GM12872 (cell line): Measurements from ENCODE around the gene AVPR2.

Source experiments
- TF ChIP-seq, protein P1 (sequence below): IDR thresholded peaks from 3 replicates; pipeline ENCODE4 v1.5.1; 2011; ENCODE audit warnings: low read depth, mild to moderate bottlenecking, low read length, moderate library complexity; ENCODE audit not compliant: insufficient read depth

Gene AVPR2

DNA sequence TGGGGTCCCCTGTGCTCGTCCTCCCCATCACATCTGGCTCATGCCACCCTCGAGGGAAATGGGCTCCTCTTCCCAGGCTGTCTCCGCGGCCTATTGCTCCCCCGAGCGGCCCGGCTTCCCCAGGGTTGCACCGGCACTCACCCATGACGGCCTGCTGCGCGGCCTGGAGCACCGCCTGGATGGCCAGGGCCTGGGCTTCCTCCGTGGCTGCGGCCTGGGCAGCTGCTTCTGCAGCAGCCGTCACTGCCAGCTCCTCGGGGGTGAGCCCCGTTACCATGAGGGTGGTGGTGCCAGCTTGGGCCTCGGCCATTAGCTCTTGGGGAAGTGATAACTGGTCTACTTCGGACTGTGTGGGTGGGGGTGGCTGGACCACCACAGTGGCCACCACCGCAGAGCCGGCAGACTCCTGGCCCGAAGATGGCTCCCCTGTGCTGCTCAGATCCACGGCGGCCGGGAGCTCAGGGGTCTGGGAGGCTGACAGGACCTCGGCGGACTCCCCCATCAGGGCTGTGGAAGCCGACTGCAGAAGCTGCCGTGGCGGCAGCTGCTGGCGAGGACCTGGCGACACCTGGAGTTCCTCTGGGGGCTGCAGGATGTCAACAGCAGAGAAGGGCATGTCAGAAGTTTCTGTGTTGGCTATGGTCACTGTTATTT is 48.0 kb downstream of the AVPR2 start:
- TF ChIP-seq, protein P1, sequence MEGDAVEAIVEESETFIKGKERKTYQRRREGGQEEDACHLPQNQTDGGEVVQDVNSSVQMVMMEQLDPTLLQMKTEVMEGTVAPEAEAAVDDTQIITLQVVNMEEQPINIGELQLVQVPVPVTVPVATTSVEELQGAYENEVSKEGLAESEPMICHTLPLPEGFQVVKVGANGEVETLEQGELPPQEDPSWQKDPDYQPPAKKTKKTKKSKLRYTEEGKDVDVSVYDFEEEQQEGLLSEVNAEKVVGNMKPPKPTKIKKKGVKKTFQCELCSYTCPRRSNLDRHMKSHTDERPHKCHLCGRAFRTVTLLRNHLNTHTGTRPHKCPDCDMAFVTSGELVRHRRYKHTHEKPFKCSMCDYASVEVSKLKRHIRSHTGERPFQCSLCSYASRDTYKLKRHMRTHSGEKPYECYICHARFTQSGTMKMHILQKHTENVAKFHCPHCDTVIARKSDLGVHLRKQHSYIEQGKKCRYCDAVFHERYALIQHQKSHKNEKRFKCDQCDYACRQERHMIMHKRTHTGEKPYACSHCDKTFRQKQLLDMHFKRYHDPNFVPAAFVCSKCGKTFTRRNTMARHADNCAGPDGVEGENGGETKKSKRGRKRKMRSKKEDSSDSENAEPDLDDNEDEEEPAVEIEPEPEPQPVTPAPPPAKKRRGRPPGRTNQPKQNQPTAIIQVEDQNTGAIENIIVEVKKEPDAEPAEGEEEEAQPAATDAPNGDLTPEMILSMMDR = no peak

DNA sequence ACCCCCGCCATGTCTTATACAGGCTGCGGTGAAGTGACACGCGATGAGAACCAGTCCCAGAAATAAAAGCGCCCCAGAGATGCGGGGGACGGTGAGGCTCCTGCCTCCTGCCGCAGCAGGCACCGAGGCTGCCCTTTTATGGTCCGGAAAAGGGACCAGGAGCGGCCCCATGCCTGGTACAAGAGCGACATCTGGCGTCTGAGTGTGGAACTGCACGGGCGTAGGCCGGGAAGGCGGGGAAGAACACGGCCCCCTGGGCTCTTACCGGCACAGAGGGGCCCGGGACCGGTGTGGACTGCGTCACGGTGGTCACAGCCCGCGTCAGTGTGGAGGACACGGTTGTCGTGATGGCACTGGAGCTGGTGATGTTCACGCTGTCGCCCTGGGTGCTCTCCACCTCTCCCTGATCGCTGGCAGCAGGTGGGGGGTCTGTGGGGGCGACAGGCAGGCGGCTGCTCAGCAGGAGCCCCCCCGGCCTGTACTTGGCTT is 48.9 kb downstream of the AVPR2 start:
- TF ChIP-seq, protein P1 = peak; percentile 89

DNA sequence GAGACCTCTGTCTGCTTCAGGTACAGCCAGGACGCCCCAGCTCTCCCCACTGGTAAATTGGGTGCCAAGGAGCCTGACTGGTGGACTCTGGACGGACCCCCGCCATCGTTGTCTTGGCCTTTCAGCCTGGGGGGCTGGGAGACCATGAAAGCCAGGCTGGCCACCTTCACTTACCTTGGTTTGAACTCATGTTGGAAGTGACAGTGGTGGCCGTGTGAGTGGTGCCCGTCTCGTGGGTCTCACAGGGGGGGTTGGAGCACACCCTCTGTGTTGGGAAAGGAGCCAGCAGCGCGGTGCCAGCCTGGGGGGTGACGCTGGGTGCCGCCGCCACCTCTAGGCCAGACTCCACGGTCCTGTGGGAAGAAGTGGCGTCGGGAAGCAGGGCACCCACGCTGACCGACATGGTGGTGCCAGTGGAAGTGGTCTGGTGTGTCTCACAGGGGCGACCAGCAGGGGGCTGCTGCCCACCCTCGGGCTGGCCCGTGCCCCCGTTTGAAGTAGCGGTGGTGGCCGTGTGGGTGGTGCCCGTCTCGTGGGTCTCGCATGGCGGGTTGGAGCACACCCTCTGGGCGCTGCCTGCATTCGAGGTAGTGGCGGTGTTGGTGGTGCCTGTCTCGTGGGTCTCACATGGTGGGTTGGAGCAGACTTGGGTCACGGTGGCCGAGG is 49.6 kb downstream of the AVPR2 start:
- TF ChIP-seq, protein P1 = 0 out of 3 replicates have a peak, but pooled peaks have one; percentile 30

DNA sequence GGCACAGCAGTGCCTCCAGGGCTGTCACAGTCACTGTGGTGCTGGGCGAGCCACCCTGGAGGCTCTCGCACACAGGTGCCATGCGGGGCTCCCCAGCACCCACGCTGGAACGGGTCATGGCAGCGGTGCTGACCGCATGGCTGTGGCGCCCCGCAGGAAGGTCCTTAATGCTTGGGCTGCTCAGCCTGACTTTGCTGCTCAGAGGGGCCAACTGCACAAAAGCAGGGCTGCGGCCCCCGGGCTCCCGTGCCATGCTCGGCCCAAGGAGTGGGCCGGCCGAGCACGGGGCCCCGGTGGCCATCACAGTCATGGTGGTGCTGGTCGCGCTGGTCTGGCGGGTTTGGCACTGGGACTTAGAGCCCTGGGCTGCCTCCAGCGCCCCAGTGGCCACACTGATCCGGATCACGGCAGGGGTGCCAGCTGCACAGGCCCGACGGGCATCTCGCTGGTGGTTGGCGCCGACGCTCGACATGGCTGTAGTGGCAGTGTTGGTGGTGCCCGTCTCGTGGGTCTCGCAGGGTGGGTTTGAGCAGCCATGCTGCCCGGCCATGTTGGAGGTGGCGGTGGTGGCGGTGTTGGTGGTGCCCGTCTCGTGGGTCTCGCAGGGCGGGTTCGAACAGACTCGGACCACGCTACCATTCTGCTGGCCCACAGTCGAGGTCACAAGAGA is 50.2 kb downstream of the AVPR2 start:
- TF ChIP-seq, protein P1 = no peak

DNA sequence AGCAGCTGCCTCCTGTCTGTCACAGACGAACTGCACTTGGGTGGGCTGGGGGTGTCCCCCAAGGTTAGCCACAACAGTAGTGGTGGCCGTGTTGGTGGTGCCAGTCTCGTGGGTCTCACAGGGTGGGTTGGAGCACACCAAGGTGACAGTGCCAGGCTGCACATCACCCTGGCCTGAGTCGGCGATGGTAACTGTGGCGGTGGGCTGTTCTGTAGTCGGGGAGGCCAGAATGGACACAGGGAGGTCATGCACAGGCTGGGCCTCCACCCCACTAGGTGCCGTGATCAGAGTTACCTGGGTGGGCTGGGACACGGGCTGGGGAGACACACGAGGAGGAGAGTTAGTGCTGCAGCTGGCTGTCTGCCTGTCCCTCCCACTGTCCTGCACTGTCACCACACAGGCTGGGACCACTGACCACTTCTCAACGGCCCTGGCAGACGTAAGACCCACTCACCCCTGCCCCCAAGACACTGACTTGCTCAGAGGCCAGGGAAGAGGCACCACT is 50.8 kb downstream of the AVPR2 start:
- TF ChIP-seq, protein P1 = no peak

DNA sequence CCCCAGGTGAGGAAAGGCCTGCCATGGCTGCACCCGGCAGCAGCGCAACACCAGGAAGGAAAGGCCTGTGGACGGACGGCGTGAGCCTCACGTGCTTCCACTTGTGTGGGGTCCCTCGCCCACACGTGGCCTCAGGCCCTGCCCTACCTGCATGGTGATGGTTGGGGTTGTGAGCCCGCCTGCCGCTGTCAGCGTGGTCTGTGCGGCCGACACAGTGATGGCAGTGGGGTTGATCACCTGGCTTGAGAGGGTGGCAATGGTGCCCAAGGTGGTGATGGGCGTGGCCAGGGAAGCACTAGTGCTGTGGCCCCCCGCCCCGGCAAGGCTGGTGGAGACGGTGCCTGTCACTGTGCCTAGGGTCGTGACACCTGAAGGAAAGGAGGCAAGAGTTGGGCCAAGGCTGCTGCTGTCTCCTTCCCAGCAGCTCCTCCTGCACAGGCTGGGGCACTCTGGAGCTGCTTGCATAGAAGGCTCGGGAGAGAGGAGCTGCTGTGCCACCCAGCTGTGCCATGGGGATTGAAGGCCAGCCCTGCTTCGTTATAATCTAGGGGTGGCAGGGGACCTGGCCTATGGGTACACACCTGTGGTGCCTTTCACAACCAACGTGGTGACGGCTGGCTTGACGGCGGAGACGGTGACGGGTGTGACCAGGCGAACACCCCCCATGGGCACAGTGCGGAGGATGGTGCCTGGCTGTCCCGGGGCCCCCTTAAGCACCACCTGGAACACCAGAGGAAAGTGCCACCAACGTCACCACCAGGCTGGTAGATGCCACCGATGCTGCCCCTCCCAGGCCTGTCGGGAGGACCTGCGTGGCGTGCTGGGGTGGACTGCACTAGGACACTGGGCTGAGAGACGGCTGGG is 51.8 kb downstream of the AVPR2 start:
- TF ChIP-seq, protein P1 = no peak
